GM21723 (cell line): ENCODE data around the gene IL24.
"Not testable (repeated sequence)": the region's sequence is repeated elsewhere in the genome, so short reads cannot be mapped to it uniquely, and the experiment has no call there.

Experiments
- ATAC-seq: cut with Tn5 transposase; IDR thresholded peaks from one replicate; pipeline ENCODE4 v1.9.1; 2021; ENCODE audit warnings: mild to moderate bottlenecking, moderate library complexity; ENCODE audit not compliant: unreplicated experiment

IL24 gene

DNA sequence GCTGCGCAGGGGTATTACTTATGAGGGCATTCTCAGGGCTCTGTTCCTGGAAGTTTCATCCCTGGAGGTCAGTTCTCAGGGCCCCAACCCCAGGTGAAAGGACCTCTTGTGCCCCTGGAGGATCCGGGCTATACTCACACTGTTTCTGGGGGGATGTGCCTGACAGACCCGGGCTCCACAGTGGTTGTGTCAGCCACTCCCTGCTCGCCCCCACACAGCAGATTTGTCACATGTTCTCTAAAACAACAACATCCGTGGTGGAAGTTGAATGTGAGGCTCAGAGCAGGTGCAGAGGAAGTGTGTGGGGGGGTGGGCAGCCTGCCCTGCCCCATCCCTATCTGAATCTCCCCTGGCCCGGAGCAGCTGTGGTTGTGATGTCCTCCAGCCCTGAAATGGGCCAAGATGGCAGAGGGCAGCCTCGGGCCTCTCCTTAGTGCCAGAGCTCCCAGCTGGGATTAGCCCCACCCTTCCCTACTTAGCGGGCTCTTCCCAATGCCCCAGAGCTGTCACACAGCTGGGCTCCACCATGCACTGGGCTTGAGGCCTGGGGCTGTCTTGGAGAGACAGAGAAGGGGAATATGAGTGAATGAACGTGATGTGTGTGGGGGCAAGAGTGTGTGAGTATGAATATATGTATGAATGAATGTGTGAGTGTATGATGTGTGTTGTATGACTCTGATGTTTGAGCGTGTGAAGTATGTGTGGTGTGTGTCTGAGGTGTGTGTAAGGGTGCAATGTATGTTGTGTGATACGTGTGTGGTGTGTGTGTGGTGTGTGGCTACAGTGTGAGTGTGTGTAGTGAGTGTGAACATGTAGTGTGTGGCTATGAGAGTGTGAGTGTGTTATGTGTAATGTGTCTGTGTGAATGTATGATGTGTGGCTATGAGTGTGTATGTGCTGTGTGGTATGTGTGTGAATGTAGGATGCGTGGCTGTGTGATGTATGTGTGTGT is 26.0 kb downstream of the IL24 start:
- peak; percentile 58 for ATAC-seq

DNA sequence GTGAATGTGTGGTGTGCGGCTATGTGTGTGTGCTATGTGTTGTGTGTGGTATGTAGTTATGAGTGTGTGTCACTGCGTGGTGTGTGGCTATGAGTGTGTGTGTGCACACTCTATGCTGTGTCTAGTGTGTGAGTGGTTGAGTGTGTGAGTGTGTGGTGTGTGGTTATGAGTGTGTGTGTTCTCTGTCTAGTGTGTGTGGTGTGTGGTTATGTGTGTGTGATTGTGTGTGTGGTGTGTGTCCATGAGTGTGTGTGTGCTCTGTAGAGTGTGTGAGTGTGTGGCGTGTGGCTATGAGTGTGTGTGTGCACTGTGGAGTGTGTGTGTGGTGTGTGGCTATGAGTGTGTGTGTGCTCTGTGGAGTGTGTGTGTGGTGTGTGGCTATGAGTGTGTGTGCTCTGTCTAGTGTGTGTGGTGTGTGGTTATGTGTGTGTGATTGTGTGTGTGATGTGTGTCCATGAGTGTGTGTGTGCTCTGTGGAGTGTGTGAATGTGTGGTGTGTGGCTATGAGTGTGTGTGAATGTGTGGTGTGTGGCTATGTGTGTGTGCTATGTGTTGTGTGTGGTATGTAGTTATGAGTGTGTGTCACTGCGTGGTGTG is 26.8 kb downstream of the IL24 start:
- not testable (repeated sequence) for ATAC-seq

DNA sequence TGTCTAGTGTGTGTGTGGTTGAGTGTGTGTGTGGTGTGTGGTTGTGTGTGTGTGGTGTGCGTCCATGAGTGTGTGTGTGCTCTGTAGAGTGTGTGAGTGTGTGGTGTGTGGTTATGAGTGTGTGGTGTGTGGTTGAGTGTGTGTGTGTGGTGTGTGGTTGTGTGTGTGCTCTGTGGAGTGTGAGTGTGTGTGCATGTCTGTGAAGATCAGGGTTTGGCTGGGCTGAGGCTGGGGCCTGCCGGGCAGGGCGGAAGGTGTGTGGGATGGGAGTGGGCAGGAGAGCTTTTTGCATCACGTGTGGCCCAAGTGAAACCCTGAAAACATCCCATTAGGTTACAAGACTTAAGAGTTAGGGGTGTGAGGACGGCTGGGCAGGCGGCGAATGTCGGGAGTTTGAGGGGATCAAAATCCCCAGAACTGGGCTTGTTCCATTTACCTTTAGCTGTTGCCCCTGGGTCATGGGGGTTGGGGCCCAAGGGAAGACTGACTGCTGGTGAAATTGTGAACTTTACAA is 27.4 kb downstream of the IL24 start:
- peak; percentile 31 for ATAC-seq

DNA sequence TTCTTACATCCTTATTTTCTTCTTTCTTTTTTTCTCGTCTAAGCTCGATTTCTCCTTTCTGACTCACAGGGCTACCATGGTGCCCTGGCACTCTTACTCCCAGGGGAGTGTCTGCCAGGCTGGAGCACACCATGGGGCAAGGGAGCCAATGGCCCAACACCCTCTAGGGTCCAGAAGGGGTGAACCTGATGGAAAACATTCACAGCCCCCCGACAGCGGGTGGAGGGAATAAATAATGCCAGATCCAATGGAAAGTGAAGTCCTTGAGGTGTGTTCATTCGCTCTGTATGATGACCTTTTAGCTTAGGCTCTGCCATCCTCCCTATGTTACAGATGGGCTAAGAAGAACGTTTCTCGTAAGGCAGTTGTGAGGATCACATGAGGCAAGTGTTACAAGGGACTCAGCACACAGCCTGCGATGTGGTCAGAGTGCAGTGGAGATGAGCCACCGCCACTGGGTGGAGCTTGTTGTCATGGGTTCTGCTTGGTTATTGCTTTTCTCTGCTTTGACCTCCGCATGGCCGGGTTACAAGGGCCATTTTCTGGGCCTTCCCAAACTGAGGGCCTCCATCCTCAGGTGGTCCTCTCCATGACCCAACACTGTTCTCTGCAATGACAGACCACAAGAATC is 28.0 kb downstream of the IL24 start:
- peak; percentile 51 for ATAC-seq

DNA sequence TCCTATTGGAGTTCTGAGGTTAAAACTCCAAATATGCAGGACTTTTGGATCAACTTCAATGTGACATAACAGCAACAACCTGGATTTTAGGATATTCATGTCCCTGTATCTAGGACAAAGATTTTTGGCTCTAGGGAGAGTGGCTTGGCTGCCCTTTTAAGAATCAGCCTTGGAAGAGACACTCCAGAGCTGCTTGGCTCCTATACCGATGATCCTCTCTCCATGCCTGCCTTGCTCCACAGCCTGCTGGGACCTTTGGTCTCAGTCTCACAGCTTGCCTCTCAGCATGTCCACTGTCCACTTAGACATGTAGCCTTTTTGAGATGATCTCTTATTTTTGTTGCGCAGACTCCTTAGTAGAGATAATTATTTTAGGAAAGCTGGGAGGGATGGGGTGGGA is 29.0 kb downstream of the IL24 start:
- ATAC-seq, result no peak

DNA sequence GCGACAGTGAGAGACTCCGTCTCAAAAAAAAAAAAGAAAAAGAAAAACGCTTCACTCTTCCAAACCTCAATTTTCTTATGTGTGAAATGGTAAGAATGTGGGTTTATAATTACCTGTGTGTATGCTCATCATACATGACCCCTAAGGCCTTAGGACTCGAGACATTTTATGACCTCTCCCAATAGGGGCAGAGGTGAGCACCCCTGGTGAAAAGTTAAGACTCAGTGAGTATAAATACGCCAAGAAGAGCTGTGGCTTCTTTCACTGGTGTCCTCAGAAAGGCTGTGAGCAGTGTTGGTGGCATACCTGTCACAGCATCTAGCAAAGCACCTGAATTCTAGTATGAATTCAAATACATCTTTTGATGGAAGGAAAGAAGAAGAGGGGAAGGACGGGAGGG is 32.3 kb downstream of the IL24 start:
- ATAC-seq, result no peak

DNA sequence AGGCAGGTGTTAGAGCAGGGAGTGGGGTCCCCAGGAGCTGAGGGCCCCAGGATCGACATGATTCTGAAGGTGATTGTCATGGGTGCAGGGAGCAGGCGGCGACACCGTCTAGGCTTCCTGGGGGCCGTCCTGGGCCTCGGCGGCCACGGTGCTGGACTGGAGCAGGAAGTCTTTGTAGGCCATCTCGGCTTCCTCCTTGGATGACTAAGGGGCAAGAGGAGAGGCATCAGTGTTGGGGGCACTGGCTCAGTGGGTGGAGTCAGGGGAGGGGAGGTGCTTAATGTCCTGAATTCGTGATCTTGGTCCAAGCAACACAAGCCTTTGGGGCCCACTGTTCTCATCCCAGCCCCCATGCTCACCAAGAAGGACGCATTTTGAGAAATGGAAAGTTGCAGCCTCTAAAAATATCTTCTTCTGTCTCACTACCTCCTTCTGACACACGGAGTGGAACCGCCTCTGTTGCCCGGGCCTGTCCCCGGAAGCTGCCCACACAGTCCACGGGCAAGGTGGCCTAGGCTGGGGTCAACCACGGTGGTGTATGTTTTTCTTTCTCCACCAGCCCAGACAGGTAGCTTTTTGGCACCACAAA is 33.1 kb downstream of the IL24 start:
- ATAC-seq, result peak; percentile 79

DNA sequence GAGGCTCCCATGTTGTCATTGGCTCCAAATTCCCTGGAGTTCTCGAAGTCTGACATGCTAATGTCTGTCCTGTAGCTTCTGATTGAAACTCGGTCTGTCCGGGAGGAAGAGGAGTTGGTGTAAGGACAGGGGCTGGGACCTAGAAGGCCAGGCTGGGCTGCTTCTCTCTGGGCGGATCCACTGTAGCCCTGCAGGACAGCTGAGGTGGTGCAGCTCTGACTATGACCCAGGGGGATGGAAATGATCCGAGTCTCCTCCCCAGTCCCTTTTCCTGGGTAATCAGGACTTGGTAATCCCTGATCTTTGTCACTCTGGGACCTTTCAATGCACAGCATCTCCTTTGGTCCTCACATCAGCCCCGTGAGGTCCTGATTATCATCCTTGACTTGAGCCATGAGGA is 34.5 kb downstream of the IL24 start:
- ATAC-seq, result no peak

DNA sequence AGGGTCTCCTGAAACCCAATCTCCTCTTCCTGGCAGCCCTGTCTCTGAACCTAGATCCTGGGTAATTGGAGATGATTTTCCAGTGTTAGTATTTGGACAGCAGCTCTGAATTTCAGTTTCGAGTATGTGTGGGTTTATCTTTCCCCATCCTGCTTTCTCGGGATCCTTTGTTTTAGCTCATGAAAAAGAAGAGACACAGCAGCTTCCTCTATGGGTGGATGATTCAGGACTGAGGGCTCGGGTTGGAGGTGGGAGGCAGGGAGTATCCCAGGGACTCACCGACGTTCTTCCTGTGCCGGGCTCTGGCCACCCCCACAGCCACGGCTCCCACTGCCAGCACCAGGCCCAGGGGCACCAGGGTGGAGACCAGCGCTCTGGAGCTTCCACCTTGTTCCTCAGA is 34.9 kb downstream of the IL24 start:
- no peak for ATAC-seq

DNA sequence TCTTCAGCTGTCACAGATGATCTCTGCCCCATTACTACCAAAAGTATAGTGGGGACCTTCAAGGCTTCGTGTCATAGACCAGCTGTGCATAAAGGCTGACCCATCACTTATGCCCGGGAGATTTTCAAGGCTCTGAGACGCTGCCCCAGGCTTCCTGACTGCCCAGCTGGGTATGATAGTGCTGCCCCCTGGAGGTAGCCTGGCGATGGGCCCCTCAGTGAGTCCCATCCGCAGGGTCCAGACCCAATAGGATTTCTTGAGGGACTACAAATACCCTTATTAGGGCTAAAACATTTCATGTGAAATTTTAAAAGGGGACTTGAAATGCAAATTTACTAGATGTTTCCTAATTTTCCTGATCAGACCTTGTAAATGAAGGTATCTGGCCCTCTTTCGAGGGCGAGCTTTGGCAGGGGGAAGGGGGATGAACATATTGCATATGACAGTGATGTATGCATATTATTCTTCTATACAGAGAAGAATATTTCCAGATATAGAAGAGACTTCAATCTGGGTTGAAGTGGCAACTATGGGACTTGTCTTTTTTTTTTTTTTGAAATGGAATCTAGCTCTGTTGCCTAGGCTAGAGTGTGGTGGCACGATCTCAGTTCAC is 36.2 kb downstream of the IL24 start:
- no peak for ATAC-seq

DNA sequence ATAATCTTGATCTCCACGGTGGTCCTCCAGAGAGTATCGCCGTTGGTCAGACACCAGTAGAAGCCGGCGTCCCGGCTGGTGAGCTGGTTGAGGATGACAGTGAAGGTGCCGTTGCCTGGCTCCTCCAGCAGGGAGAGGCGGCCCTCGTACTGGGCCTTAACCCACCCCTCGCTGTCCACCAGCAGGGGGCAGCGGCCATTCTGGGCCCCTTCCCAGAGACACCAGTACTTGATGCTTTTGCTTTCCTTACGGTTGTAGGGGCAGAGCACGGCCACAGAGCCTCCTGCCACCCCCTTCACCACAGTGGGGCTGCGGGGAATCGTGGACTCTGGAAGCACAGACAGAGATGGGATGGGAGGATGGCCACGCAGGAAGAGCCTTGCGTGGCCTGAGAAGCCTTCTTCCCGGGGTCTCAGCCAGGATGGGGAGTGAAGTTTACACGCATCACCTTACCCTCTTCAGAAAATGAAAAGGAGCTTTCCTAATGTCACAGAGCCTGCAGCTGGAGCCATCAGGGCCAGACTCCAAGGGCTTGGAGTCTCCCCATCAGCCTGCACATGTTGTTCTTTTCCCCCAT is 38.3 kb downstream of the IL24 start:
- ATAC-seq, result no peak

DNA sequence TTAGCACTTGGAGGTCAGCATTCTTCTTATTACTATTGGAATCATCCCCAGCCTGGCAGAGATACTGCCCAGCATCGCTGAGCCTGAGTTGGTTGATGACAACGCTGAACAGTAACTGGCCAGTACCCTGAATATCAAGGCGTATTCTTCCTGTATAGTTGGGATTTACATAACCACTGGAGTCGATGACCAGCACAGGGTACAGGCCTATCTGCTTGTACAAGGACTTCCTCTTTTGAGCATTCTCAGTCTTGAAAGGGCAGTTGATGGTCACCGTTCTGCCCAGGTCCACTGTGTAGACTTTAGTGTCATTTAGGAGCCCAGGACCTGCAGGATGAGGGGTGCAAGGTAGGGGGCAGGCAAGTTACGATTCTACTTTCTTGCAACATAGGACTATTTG is 40.2 kb downstream of the IL24 start:
- no peak for ATAC-seq

DNA sequence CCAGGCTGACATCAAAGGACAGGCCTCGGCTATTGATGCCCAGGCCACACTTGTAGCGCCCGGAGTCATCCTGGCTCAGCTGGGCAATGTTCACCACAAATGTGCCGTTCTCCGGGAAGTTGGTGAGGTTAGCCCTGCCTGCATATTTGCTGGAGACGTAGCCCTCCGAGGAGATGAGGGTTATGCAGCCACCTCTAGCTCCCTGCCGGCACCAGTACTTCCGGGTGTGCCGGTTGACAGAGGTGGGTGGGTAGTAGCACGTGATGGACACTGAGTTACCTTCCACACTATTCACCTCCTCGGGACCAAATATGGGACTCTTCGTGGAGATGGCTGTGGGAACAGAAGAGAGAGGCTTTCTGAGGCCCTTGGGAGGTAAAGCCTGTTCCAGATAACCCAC is 41.9 kb downstream of the IL24 start:
- ATAC-seq, result no peak

DNA sequence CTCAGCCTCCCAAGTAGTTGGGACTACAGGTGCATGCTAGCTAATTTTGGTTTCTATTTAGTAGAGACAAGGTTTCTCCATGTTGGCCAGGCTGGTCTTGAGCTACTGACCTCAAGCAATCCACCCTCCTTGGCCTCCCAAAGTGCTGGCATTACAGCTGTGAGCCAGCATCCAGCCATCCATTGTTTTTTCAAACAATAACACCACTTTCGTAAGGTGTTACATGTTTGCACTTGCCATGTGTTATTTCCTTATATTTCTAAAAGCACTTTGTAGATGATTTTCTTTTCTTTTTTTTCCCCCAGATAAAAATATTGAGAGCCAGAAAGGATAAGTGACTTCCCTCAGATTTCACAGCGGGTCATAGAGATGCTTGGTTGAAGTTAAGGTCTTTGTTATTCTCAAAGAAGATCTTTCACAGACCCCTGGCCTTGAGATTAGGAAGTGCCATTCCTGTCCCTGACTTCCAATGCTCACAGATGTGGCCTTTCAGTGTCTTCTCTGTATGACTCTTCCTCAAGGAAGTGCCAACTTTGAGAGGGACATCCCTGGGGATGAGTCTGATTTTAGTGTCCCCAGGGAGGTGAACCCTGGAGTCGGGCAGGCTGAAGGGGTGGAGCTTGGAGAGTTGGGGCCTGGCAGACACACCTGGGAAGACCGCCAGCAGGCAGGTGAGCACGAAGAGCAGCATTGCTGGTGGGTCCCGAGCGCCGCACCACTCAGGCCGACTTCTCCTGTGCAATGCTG is 42.8 kb downstream of the IL24 start:
- ATAC-seq, result no peak

DNA sequence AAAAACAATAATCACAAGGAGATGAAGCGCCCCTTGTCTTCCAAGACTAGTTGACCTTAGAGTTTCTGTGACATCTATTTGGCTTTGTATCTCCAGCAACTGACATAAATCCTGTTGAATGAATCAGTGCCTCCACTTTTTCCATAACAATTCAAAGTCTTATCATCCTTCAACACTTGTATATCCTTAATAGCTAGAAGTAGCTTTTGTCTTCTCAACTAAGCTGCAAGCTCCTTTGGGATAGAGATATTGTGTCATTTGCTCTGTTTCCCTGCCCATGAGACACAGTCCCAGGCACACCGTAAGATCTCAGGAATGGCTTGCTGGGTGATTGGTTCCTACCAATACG is 43.3 kb downstream of the IL24 start:
- ATAC-seq, result no peak

DNA sequence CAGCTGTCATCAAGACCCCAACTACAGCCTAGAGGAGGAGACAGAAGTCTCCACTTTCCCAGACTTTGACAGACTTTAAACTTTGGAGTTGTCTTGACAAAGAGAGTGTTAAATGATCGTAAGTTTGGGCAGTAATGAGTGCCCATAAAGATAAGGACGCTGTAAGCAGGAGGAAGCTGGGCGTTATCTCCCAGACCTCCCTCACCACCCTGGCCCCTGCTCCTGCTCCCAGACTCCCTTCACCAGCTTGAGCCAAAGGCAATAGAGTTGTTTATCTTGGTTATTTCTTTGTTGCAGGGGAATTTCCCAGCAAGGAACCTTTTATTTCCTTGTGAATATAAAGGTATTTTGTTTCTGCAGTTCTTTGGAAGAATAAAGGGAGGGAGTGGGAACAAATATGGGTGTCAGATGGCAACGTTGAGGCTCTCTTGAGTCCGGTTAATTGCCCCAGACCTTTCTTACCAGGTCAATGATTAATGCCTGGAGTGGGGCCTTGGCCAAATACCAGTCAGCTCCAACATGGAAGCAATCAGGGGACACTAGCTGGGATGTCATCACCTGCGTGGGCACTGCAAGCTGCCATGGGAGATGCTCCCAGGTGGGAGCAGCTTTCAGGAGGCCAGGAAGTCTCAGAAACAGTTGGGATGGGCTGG is 44.6 kb downstream of the IL24 start:
- ATAC-seq, result no peak

DNA sequence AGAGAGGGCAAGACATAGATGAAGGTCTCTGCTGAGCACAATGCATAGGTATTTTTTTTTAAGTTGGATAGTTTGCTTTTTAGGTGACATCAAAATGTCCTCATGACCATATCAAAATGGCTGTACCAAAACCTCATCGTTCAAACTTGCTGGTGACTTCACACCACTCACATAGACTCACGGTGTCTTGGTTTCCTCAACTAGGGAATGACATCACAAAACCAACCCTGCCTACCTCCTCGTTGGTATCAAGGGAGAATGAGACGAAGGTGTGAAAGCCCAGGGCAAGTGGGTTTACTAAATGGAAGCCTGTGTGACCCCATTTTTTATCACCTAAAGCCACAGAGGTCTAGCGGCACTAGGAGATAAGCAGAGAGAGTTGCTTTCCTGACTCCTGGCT is 47.5 kb downstream of the IL24 start:
- ATAC-seq, result no peak

DNA sequence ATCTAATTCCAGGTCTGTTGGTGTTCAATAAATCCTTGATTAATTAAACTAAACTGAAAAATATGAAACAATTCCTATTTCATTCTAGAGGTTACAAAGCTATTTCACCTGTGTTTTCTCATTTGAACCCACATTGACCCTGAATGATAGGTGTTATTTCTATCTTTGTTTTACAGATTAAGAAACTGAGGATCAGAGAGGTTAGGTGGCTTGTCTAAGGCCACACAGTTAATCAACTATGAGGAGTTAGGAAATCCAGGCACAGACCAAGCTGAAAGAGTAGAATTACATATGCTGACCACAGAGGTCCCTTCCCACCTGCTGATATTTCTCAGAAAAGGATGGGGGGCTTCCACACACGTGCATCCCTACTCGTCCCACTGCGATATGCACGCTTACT is 48.5 kb downstream of the IL24 start:
- ATAC-seq, result no peak

DNA sequence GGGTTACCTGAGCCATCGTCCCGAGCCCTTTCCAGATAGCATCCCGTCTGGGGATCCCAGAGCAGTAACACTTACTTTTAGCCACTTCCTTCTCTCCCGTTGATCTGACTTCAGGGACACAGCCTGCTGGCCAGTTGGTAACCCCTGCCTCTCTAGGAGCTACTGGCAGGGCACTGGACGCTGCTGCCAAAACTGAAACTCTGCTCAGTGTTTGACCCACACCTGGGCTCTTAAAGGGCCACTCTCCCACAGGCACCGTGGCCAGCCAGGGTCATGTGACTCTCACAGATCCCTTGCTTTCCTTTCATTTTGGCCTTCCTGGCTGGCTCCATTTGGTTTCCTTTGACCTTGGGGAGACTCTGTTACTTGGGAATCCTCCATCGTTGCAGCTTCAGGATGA is 49.0 kb downstream of the IL24 start, which contains the start of gene PIGR:
Gene PIGR, minus strand, starts transcription at position 206 of the 400 bp plus-strand sequence. CDS start 5,935 bp downstream, outside the sequence.
- ATAC-seq, result no peak
